Spleen (tissue), 11 donors: ENCODE results near the gene EMILIN1. TPM values are rescaled to one million over a fixed set of nuclear protein-coding genes. Genes with fewer than 3 reads are reported as not detected.

Experiments used
- DNase-seq: peaks from one replicate; pipeline ENCODE4 v3.0.0-alpha.2; 2020
- H3K27ac ChIP-seq, 8 donors: fragments of 200-600 bp; sonication (generic) in 7 of 8; 1 replicate in 4 of 8; 2 replicates in 4 of 8; pipeline versions ENCODE4 v1.5.0 to v1.8.0; 2016 to 2021; ENCODE audit warnings: inconsistent platforms in 4 of 8, mild to moderate bottlenecking in 4 of 8, moderate library complexity in 1 of 8
- H3K27me3 ChIP-seq, 7 donors: fragments of 200-600 bp; sonication (generic) in 6 of 7; replicated peaks in 1 of 7; 1 replicate in 4 of 7; 2 replicates in 3 of 7; pipeline versions ENCODE4 v1.5.0 to v1.8.0; 2016 to 2021; ENCODE audit warnings: inconsistent platforms in 3 of 7, mild to moderate bottlenecking in 1 of 7
- H3K36me3 ChIP-seq, 6 donors: fragments of 200-600 bp; sonication (generic) in 5 of 6; 1 replicate in 4 of 6; 2 replicates in 2 of 6; pipeline versions ENCODE4 v1.5.0 to v1.8.0; 2016 to 2021; ENCODE audit warnings: inconsistent platforms in 2 of 6
- H3K4me1 ChIP-seq, 6 donors: fragments of 200-600 bp; sonication (generic) in 5 of 6; 1 replicate in 3 of 6; 2 replicates in 3 of 6; pipeline versions ENCODE4 v1.5.0 to v1.8.0; 2016 to 2021; ENCODE audit warnings: inconsistent platforms in 3 of 6
- H3K4me3 ChIP-seq, 8 donors: fragments of 200-600 bp; sonication (generic) in 7 of 8; 1 replicate in 4 of 8; 2 replicates in 4 of 8; pipeline versions ENCODE4 v1.5.0 to v1.8.0; 2016 to 2021; ENCODE audit warnings: inconsistent platforms in 4 of 8, mild to moderate bottlenecking in 4 of 8, moderate library complexity in 2 of 8
- H3K9me3 ChIP-seq, 8 donors: fragments of 200-600 bp; sonication (generic) in 7 of 8; 1 replicate in 4 of 8; 2 replicates in 4 of 8; pipeline versions ENCODE4 v1.5.0 to v1.8.0; 2016 to 2021; ENCODE audit warnings: inconsistent platforms in 4 of 8
- POLR2A ChIP-seq, 3 donors: fragments of 450-650 bp; IDR thresholded peaks; one replicate each; pipeline ENCODE4 v1.5.1; 2017; ENCODE audit warnings: antibody characterized with exemption in 3 of 3, mild to moderate bottlenecking in 1 of 3
- POLR2AphosphoS5 ChIP-seq, 3 donors: sonication (generic); formaldehyde crosslinking; IDR thresholded peaks; one replicate each; pipeline ENCODE4 v1.5.1; 2017; ENCODE audit warnings: antibody characterized with exemption in 3 of 3
- WGBS, 5 donors: extraction: QIAGEN DNeasy Blood & Tissue Kit in 3 of 5; methylation state at CpG; one replicate each; pipeline versions ENCODE4 v1.1.5 to v1.1.7; 2013 to 2018; 5-methylcytosine and 5-hydroxymethylcytosine counted together
- intact Hi-C: fragments of 100-400 bp; cut with DNase I; formaldehyde crosslinking; loops from one replicate; pipeline ENCODE4 v1.15.0; 2023; ENCODE audit warnings: low total_unique reads
- polyA plus RNA-seq, 3 donors: library from polyadenylated mRNA; stranded (reverse); fragments of 200-250 nt; gene quantifications; one replicate each; pipeline ENCODE4 v1.2.1, GENCODE V29; 2013
- total RNA-seq, 7 donors: library from RNA; depleted of rRNA in 3 of 7; stranded (reverse); fragments of >200 nt in 3 of 7; fragmentation: NEBNext Ultra II Directional in 4 of 7; extraction: Animal tissue kit (Norgen Biotek cat#: 25700) in 4 of 7; gene quantifications; one replicate each; pipeline versions ENCODE4 v1.1.0 to v1.2.1, GENCODE V29; 2016 to 2021
- TF ChIP-seq, protein P1 (sequence below), 11 experiments: fragments of 200-600 bp in 7 of 11; fragments of 450-650 bp in 4 of 11; sonication (generic) in 4 of 11; IDR thresholded peaks in 8 of 11; conservative IDR thresholded peaks in 3 of 11; 1 replicate in 7 of 11; 2 replicates in 4 of 11; pipeline versions ENCODE4 v1.4.0 to v1.8.0; 2016 to 2021; ENCODE audit warnings: antibody characterized with exemption in 11 of 11, inconsistent platforms in 4 of 11, mild to moderate bottlenecking in 1 of 11
- donor health status: healthy with polysubstance abuse.
- donor health status: DM: no; HTN: no; CAD: no; lungs with moderate emphysema.
- donor health status: DM: no; HTN: no; CAD: no.
- donor health status: Bipolar disorder and iron deficiency.
- donor health status: healthy.
- donor health status: DM: no; HTN: no; CAD: no.
- donor health status: DM: yes; HTN: yes; CAD: no.

The EMILIN1 gene
- total and polyA plus RNA-seq, 10 donors = 18.3 to 152 (median 105) TPM

DNA sequence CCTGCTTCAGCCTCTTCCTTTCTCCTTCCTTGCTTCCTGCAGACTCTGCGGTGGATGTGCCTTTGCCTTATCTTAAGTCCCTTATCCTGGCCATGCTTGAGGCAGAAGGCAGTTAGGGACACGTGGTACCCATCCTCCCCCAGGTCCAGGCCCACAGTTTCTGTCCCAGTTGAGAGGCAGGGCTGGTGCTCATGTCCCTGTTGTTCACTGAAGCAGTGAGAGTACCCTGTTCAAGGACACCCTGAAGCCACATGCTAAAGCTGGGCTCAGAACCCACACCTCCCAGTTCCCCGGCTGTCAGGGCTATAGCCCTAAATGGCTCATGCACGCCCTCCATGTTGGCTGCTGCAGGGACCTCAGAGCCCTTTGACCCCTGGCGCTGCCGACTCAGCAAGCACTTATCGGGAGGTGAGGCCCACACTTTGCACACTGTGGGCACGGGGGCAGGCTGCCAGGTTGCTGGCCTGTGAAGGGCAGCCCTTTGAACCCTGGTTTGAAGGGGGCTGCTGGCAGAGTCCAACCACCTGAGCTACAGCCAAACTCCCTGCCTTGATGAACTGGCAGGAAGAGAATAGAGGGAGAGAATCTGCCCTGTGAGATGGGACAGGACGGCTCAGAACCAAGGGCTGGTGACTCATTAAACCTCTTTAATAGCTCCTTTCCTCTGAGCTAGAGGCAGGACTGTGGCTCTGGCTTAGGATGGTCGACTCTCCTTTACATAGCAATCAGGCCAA, 14.4 kb downstream of the EMILIN1 start:
- intact Hi-C loops = no loop called here
- Histone ChIP-seq H3K9me3 (no peaks in the 10 kb centered on the region), H3K4me3 (no peak overlapping the region), H3K27me3 (no peaks in the 10 kb centered on the region), H3K4me1 (peaks cover 0 to 21% (median 14%) of the 10 kb centered on the region in 6 donors), H3K27ac (no peak overlapping the region), H3K36me3 (no peaks in the 10 kb centered on the region)
- WGBS, 5 donors = 61 to 77% (median 71%) methylated on average over 9 to 10 of the region's 10 CpGs
- no peak for DNase-seq
- TF ChIP-seq POLR2A (IDR thresholded peaks at IDR 0.05) = no peak
- TF ChIP-seq, protein P1, sequence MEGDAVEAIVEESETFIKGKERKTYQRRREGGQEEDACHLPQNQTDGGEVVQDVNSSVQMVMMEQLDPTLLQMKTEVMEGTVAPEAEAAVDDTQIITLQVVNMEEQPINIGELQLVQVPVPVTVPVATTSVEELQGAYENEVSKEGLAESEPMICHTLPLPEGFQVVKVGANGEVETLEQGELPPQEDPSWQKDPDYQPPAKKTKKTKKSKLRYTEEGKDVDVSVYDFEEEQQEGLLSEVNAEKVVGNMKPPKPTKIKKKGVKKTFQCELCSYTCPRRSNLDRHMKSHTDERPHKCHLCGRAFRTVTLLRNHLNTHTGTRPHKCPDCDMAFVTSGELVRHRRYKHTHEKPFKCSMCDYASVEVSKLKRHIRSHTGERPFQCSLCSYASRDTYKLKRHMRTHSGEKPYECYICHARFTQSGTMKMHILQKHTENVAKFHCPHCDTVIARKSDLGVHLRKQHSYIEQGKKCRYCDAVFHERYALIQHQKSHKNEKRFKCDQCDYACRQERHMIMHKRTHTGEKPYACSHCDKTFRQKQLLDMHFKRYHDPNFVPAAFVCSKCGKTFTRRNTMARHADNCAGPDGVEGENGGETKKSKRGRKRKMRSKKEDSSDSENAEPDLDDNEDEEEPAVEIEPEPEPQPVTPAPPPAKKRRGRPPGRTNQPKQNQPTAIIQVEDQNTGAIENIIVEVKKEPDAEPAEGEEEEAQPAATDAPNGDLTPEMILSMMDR (IDR thresholded peaks at IDR 0.05 in 8 of 11, conservative IDR thresholded peaks at IDR 0.05 in 3 of 11) = no peak
- no peak for TF ChIP-seq POLR2AphosphoS5 (IDR thresholded peaks at IDR 0.05)

DNA sequence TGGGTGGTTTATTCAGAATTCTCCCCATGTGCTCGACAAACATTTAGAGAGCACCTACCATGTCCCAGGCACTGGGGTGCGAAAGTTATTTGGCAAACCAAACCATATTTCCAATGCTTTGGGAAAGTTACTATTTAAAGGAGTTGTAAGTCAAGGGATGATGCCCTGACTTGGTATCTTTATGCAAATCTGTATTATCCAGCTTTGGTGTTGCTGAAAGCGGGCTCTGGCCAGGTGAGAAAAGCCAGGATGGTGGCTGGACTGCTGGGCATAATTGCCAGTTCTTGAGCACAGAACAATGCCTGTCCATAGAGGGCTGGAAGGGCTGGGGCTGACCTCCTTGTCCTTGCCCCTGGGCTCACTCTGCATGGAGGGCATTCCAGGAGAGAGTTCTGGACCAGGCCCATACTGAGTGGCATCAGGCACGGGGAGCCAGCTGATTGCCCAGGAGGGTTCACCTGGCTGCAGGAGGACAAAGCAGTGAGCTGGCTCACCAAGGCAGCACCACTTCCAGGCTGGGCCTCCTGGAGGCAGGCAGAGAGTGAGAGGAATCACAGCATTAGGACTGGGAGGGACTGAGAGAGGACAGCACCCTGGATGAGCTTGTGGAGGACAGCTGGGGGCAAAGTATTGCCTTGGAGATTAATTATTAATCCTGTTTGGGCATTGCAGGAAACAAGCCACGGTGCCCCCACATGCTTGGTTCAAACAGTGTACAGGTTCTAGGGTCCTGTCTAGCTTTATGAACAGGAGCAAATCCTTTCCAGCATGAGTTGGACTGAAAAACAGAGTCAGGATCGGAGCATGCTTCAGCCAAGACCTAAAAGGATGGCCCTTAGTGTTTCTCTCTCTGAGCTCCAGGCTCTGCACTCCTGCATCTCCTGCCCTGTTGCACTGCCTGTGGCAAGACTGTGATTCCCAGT, 15.3 kb downstream of the EMILIN1 start:
- intact Hi-C loops = no loop called here

DNA sequence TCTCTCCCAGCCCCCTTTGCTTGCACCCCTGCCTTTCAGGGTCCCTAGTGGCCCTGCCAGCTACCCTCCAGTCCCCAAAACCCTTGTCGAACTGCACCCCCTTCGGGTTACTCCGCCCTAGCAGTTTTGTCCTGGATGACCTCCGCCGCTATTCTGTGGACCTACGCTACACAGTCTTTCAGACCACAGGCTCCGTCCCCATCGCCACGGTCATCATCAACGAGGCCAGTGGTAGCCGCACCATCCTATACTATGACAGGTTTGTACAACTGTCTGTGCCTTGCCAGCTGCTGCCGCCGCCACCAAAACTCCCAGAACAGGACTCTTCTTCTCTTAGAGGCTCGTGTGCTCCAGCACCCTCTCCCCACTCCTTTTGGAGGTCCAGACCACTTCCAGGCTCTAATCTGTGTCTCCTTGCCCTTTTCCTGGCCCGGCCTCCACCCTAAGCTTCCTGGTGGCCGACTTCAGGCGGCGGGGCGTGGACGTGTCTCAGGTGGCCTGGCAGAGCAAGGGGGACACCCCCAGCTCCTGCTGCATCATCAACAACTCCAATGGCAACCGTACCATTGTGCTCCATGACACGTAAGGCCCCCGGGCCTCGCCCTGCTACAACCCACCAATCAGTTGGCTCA, 16.1 kb downstream of the EMILIN1 start:
- H3K27ac ChIP-seq = no peak overlapping the region
- WGBS, 5 donors = 92 to 95% (median 93%) methylated on average over 20 to 24 of the region's 24 CpGs
- no peaks in the 10 kb centered on the region for H3K27me3 ChIP-seq
- peaks cover 0 to 22% (median 14%) of the 10 kb centered on the region in 6 donors for H3K4me1 ChIP-seq
- no peak for DNase-seq
- intact Hi-C loops = no loop called here
- H3K4me3 ChIP-seq = no peak overlapping the region
- H3K9me3 ChIP-seq = no peaks in the 10 kb centered on the region
- H3K36me3 ChIP-seq = peaks cover 0 to under 1% (median 0%) of the 10 kb centered on the region in 6 donors
- TF ChIP-seq, protein P1 (IDR thresholded peaks at IDR 0.05 in 8 of 11, conservative IDR thresholded peaks at IDR 0.05 in 3 of 11) = no peak
- TF ChIP-seq POLR2A (IDR thresholded peaks at IDR 0.05) (no peak), POLR2AphosphoS5 (IDR thresholded peaks at IDR 0.05) (no peak)

More for the DNA sequence above, 15.3 kb downstream of the EMILIN1 start:
- no peak for DNase-seq
- H3K27me3 ChIP-seq = no peaks in the 10 kb centered on the region
- peaks cover 0 to 21% (median 14%) of the 10 kb centered on the region in 6 donors for H3K4me1 ChIP-seq
- no peaks in the 10 kb centered on the region for H3K36me3 ChIP-seq
- H3K4me3 ChIP-seq = no peak overlapping the region
- TF ChIP-seq POLR2AphosphoS5 (IDR thresholded peaks at IDR 0.05) = no peak
- no peak for TF ChIP-seq POLR2A (IDR thresholded peaks at IDR 0.05)
- TF ChIP-seq, protein P1 (IDR thresholded peaks at IDR 0.05 in 8 of 11, conservative IDR thresholded peaks at IDR 0.05 in 3 of 11) = no peak
- WGBS, 5 donors = 89 to 99% (median 94%) methylated on average over 6 of the region's 6 CpGs
- no peak overlapping the region for H3K27ac ChIP-seq
- no peaks in the 10 kb centered on the region for H3K9me3 ChIP-seq
